ENCODE results near the gene TNFAIP8.
"Not testable (repeated sequence)": the region's sequence is repeated elsewhere in the genome, so short reads cannot be mapped to it uniquely, and the experiment has no call there.

TNFAIP8 gene

GRCh38 chr5:119397518-119398380, 41.9 kb downstream of the TNFAIP8 start:
- DNase-seq: no peak

DNA sequence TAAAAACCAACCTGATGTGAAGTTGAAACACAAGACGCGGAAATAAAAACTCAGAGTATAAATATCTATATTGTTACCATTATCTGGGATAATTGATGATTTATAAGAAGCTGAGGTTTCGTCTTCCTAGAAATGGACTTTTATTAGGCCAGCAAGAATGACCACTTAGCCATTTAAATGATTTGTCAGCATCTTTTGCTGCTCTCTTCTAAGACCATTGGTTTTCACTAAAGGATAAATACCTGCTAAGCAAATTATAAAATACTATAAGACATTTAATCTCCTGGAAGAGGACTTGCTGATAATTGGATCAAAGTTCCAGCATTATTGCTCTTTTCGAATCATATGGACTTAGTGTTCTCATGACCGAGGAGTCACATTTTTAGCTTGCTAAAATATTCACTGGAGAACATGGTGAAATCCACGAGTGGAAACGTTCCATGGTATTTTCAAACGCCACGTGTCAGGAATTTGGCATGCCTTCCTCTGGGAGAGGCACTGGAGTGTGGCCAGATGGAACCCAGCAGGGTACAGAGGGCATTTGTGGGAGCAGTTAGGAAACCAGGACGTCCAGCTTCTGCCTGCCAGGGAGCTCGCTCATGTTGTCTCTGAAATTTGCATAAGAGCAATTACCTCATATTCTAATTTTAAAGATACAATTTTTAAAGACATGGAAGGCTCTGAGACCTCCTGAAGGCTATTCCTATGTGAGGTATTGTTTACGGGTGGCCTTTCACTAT, 43.1 kb downstream of the TNFAIP8 start:
- DNase-seq: no peak

- DNase-seq: no peak
Measured at GRCh38 chr5:119400245-119400644, 44.4 kb downstream of the TNFAIP8 start.

- DNase-seq: no peak
Measured at GRCh38 chr5:119402081-119402480, 46.3 kb downstream of the TNFAIP8 start.

DNA sequence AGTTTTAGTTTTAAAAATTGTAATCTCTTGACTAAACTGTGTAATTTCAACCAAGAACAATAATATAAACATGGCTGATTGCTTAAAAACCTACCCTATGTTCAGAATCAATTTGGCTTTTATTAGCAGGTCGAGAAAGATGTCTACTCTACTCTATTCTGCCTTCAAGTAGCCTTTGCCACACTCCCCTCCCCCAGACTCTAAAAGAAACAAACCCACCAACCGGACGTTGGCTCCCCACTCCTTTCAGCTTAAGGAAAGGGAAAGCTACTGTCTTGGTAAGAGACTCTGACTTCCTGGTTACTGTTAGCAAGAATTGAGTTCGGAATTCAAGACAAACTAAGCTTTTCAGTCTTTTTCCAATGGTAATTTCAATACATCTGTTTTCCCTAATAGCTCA, 46.7 kb downstream of the TNFAIP8 start:
- no peak for DNase-seq

DNA sequence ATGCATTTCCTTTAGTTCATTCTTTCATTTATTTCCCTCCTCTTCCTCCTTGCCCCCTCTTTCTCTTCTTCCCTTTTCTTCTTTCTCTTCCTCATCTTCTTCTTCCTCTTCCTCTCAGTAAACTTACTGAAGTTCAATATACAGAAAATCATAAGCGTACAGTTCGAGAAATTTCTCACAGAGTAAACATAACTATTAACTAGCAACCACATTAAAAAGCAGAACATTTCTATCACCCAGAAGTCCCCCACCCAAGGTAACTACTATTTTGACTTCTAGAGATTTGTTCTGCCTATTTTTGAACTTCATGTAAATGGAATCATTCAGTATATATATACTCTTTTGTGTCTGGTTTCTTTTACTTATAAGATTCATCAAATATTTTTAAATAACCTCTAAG, 48.2 kb downstream of the TNFAIP8 start:
- DNase-seq: no peak

GRCh38 chr5:119405419-119405818, 49.6 kb downstream of the TNFAIP8 start:
- no peak for DNase-seq

DNA sequence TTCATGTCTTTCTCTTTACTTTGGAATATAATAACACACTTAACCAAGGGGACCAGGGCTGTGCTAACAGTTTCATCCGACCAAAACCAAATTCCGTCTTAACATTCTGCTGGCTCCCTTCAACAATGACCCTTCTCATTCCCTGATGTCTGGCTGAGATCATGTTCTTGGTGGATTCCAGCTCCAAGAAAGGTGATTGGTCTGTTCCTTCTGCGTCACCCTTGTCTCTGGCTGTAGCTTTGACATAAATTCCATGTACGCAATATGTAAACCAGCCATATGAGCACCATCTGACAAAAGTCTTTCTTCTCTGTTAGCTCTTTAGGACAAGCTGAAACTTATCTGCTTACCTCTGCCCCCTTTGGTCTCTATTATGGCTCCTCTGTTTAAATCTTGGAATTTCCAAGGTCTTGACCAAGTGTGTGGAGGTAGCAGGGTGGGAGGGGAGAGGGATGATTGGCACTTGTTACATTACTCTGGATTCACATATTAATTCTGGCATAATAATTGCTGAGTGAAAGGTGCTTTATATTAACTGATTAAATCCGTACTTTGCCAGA, 50.8 kb downstream of the TNFAIP8 start:
- DNase-seq: no peak

DNA sequence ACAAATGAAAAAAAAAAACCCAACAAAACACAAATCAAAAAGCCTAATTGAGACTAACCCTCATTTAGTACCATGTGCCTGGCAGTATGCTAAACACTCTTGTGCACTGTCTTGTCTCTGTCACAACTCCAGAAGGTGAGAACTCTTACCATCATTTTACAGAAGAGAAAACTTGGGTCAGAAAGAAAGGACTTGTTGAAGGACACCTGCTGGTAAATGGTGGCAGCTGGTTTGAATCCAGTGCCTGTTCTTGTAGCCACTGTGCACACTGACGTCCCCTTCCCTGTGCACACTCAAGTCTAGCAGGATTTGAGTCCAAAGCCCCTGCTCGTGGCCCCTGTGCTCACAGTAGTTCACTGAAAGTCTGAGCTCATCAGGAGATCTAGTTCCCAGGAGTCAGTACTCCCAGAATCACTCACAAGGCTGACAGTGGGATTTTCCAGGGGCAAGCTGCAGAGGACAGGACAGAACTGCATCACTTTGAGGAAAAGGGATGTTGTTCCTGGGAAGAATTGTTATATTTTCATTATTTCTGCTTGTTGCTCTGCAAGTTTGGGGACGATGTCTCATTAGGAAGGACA, 53.5 kb downstream of the TNFAIP8 start:
- DNase-seq: no peak

DNA sequence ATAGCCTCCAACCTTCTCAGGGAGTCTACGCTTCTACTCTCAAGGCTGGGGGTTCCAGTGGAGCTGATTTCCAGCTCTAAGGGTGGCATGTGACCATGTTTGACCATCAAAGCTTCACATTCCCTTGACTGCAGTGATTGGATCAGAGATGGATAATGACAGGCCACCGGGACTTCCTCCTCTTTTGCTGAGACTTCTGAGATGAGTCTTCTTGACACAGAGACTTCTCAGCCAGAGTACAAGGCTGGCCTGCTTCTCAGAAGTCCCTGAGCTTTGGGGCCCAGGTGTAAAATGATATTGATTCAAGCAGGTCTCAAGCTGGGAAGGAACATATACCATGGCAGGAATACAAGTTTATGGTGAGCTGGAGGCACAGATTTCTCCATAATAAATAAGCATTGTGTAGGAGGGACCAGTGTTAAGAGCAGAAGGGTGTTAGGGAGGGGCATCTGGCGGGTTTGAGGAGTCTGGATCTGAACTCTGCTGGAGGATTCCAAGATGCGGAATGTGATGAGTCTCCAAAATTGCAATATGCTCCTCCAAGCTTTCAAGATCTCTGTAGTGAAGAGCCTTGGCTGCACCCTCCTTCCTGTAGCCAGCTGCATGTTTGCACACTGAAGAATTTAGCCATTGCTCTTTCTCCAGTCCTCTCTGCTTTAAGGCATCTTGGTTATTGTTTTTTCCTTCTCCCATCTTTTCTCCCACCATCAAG, 54.8 kb downstream of the TNFAIP8 start:
- no peak for DNase-seq

DNA sequence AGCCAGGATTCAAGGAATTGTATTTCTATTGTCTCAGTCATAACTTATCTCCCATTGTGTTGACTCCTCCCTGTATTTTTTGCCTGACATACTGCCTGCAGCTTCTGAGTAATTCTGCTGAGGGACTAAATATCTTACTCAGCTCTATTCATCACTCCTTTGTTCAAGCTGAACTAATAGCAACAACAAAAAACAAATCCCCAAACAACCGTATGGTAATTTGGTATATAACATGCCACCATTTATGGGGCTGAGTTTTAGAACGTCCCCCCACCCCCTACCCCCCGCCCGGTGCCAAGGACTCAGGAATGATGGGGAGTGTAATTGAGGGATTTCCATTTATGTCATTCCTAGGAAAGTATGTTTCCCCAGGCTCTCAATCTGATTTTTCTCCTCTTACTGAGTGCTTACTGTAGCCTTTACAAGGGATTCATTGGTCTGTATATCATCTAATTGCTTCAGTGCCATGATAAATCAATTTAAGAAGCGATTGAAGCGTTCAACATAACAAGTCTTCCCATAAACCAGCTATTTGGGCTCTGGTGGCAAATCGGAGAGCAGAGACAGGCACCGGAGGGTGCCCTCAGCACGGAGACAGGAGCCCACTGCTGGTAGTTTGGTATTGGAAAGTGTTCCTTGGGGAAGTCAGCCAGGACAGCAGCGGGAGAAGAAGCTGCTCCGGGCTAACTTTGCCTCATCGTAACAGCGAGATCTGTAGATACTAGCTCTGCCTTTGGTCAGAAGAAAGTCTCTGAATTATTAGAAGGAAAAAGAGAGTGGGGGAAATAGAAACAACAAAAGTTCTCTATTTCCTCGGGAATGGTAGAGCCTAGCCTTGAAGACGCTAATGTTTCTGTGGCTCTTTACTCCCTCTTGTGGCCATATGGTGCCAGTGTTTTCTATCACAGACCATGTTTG, 55.8 kb downstream of the TNFAIP8 start:
- peak; percentile 82 for DNase-seq

GRCh38 chr5:119412279-119413227, 56.7 kb downstream of the TNFAIP8 start:
- no peak for DNase-seq

DNA sequence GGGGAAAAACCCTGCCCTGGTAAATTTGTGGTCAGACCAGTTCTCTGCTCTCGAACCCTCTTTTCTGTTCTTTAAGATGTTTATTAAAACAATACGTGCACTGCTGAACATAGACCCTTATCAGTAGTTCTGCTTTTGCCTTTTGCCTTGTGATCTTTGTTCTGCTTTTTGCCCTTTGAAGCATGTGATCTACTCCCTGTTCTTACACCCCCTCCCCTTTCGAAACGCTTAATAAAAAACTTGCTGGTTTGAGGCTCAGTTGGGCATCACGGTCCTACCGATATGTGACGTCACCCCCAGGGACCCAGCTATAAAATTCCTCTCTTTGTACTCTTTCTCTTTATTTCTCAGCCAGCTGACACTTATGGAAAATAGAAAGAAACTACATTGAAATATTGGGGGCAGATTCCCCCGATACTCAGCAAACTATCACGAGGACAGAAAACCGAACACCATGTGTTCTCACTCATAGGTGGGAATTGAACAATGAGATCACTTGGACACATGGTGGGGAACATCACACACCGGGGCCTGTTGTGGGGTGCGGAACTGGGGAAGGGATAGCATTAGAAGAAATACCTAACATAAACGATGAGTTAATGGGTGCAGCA, 58.4 kb downstream of the TNFAIP8 start:
- DNase-seq: not testable (repeated sequence)

GRCh38 chr5:119417891-119418605, 62.2 kb downstream of the TNFAIP8 start:
- no peak for DNase-seq

DNA sequence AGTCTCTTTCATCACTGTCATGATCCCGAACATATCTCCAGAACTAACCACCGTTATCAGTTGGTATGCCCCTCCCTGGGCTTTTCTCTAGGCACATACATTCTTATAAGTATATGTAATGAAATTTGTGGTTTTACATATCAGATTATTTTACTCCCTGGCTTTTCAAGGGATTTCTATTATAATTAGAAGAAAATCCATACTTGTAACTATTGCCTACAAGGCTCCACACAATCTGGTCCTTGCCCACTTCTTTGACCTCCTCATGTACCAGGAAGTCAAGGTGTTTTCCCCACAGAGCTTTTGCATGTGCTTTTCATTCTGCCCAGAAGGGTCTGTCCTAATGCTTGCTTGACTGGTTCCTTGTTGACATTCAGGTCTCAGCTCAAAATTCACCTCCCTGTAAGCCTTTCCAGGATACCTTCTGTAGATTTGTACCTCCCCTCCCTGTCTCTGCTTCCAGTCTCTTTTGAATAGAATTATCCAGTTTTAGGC, 62.8 kb downstream of the TNFAIP8 start:
- DNase-seq: no peak

DNA sequence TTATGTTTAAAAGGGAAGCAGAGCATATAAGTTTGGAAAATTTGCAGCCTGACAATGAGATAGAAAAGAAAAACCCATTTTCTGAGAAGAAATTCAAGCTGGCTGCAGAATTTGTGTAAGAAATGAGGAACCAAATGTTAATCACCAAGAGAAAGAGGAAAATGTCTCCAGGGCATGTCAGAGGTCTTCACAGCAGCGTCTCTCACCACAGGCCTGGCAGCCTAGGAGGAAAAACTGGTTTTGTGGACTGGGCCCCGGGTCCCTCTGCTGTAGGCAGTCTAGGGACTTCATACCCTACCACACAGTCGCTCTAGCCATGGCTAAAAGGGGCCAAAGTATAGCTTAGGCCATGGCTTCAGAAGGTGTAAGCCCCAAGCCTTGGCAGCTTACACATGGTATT, 64.3 kb downstream of the TNFAIP8 start:
- DNase-seq: no peak

GRCh38 chr5:119426057-119426456, 70.2 kb downstream of the TNFAIP8 start:
- DNase-seq: no peak

- no peak for DNase-seq
Measured at GRCh38 chr5:119427060-119427459, 71.2 kb downstream of the TNFAIP8 start.

DNA sequence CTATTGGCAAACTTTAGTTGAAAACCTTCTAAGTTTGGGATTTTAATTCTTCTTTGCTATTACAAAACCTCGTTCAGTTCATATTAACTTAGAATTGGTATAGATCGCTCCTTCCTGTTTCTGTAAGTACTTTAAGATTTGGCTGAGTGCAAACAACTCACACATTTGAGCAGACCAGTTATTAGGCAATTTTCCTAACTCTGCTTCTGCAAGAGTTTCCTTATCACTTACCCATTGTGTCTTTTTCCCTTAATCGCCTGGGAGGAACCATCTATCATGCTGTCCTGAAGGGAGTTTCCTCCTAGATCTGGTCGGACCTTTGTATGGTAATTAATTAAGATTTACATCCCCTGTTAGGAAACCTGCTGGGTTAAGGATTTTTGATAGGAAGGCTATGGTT, 71.8 kb downstream of the TNFAIP8 start:
- not testable (repeated sequence) for DNase-seq
